Stimulated activated naive CD8-positive, alpha-beta T cell treated with anti-CD3 and anti-CD28 coated beads, Interleukin-15, Interleukin-2, amounts not matched to agents 100 ng/mL and 50 ng/mL, for 24 hours (primary cell): Measurements from ENCODE around the gene DNM1.

Source experiments
- H3K27ac Mint-ChIP-seq: one replicate; pipeline ENCODE4 v1.8.0; 2021; ENCODE audit warnings: mild to moderate bottlenecking, mixed read lengths
- H3K27me3 Mint-ChIP-seq: one replicate; pipeline ENCODE4 v1.8.0; 2021; ENCODE audit warnings: mixed read lengths
- H3K36me3 Mint-ChIP-seq: one replicate; pipeline ENCODE4 v1.8.0; 2021; ENCODE audit warnings: low read depth, mixed read lengths
- H3K4me1 Mint-ChIP-seq: one replicate; pipeline ENCODE4 v1.8.0; 2021; ENCODE audit warnings: low read depth, mixed read lengths
- H3K4me3 Mint-ChIP-seq: one replicate; pipeline ENCODE4 v1.8.0; 2021; ENCODE audit warnings: mild to moderate bottlenecking, mixed read lengths
- H3K9me3 Mint-ChIP-seq: one replicate; pipeline ENCODE4 v1.8.0; 2021; ENCODE audit warnings: mixed read lengths

Gene DNM1

DNA sequence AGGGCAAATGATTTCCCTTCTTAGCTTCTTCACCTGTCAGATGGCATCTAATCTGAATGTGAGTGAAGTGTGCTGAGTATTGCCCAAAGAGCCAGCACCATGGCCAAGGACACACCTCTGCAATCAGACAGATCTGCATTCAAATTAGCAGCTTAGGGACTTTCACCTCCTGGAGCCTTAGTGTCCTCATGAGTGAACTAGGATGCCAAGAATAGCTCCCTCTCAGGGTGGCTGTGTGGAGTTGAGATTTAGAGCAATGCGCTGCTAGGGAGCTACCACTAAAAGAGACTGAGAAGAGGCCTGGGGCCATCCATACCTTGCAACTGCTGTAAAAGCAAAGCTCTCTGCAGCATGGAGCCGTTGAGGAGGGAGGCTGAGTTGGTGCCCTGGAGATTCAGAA, 13.2 kb upstream of the DNM1 start:
- peak overlapping the region; percentile 96 for H3K4me3 Mint-ChIP-seq
- no peaks in the 10 kb centered on the region for H3K9me3 Mint-ChIP-seq
- peak overlapping the region; percentile 42 for H3K27ac Mint-ChIP-seq
- H3K27me3 Mint-ChIP-seq = no peaks in the 10 kb centered on the region
- peaks cover 39% of the 10 kb centered on the region for H3K4me1 Mint-ChIP-seq
- peaks cover 31% of the 10 kb centered on the region for H3K36me3 Mint-ChIP-seq

DNA sequence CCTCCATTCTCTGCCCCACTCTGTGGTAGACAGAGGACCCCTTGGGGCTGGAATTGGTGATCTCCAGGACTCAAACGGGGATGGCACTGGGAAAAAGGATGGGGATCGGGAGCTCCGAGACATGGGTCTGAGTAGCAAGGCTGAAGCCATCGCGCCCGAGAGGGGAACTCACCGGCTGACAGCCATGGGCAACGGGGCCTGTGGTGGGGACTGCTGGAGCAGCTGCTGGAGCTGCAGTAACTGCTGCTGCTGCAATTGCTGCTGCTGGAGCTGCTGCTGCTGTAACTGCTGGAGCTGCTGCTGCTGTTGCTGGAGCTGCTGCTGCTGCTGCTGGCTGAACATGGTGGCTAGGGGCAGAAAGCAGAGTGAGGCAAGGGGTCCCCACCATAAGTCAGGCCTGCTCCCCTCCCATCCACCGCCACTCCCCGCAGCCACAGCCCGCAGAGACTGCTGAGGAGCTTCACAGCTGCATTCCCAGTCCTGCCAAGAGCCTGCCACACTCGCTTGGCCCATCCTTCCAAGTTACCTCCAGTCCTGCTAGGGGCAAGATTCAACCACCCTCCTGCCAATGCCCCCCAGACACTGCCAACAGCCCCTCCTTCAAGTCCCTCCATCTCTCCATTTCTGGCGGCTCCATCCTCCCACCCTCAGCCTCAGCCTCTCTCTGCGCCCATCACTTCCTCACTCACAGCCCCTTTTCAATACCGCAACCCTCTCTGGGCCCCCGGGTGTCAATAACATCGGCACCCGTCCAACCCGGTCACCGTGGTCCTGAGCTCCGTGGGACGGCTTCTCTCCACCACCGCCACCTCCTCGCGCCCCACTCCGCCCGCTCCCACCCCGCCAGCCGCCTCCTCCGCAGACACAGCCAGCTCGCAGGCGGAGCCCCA, 12.4 kb upstream of the DNM1 start:
- Mint-ChIP-seq H3K27me3 (no peaks in the 10 kb centered on the region), H3K27ac (peak overlapping the region; percentile 95), H3K4me1 (peaks cover 39% of the 10 kb centered on the region), H3K9me3 (no peaks in the 10 kb centered on the region), H3K36me3 (peaks cover 28% of the 10 kb centered on the region), H3K4me3 (peak overlapping the region; percentile 96)

DNA sequence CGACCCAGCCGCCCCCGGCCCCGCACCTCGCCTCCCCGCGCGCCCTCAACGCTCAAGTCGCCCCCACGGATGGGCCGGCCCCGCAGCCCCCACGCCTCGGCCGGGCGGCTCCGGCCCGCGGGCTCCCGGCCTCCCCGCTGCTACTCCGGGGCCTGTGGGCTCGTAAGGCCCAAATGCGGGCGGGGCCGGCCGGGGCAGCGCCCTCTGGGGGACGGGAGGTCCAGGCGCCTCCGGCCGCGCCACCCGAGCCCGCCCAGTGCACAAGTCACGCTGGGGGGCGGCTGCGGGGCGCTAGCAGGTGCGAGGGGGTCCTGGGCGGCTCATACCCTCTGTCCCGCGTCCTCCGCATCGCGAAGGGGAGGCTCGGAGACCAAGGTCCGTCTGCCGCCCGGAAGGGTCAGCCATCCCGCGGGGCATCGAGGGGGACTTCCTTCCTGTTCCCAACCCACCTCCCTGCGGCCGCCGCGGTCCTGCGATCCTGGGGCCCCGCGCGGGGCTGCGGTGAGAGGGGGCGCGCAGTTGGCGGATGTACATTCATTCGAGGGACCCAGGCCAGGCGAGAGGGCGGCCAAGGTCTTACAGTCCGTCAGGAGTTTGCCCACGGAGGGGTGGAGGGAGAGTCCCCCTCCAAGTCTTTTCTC, 11.7 kb upstream of the DNM1 start, which contains the start of gene CIZ1:
TSS of gene CIZ1 (minus strand) at position 167 of the 641 bp plus-strand sequence. CDS start 715 bp downstream, outside the sequence.
- no peaks in the 10 kb centered on the region for H3K9me3 Mint-ChIP-seq
- H3K27me3 Mint-ChIP-seq = no peaks in the 10 kb centered on the region
- peaks cover 28% of the 10 kb centered on the region for H3K36me3 Mint-ChIP-seq

DNA sequence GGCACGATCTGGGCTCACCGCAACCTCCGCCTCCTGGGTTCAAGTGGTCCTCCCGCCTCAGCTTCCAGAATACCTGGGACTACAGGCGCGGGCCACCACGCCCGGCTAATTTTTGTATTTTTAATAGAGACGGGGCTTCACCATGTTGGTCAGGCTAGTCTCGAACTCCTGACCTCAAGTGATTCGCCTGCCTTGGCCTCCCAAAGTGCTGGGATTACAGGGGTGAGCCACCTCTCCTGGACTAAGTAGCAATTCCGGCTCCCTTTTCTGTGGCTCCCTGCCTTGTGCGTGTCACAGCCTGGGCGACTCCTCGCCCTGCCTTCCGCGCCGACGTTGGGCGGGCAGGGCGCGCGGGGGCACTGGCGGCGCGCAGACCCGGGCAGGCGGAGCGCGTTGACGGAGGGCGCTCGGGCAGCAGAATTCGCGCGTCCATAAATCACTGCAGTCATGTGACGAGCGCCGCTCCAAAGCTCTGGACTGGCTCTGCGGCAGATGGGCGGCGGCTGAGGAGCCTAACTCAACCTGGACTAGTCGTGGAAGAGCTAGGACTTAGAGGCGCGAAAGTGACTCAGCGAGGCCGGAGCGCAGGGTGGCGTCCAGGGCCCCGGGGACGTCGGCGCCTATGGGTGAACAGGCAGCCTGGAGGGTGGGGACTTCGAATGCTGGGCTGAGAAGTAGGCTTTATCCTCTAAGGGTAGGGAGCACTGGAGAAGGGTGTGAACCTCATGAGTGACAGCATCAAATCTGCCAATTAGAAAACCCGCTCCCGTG, 10.4 kb upstream of the DNM1 start:
- peaks cover 36% of the 10 kb centered on the region for H3K4me1 Mint-ChIP-seq
- H3K9me3 Mint-ChIP-seq = no peaks in the 10 kb centered on the region
- no peak overlapping the region for H3K4me3 Mint-ChIP-seq
- H3K36me3 Mint-ChIP-seq = peaks cover 22% of the 10 kb centered on the region
- no peaks in the 10 kb centered on the region for H3K27me3 Mint-ChIP-seq
- H3K27ac Mint-ChIP-seq = no peak overlapping the region

More for the DNA sequence above, 11.7 kb upstream of the DNM1 start, which contains the start of gene CIZ1:
- peaks cover 38% of the 10 kb centered on the region for H3K4me1 Mint-ChIP-seq
- peak within 1 kb of the TSS; percentile 95 for H3K27ac Mint-ChIP-seq
- peak within 1 kb of the TSS; percentile 96 for H3K4me3 Mint-ChIP-seq

DNA sequence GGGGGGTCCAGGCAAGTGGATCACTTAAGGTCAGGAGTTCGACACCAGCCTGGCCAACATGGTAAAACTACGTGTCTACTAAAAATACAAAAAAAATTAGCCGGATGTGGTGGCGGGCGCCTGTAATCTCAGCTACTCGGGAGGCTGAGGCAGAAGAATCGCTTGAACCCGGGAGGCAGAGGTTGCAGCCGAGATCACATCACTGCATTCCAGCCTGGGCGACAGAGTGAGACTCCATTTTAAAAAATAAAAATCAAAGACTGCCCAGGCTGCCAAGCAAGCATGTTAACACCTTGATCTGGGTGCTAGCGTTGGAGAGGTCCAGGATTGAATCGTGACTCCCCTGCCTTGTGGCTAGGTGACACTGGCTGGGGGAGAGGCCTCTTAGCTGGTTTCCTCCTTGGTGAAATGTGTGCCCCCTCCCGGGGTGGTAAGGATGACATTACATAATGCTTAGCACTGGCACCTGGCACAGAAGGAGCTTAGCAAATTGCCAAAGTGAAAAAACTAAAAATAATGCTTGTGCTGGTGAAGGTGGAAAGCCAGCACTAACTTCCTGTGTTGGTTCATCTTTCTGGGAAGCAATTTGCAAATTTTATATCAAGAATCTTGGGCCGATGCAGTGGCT, 9.6 kb upstream of the DNM1 start:
- Mint-ChIP-seq H3K9me3 (no peaks in the 10 kb centered on the region), H3K4me3 (no peak overlapping the region), H3K27me3 (no peaks in the 10 kb centered on the region), H3K27ac (no peak overlapping the region), H3K4me1 (peaks cover 28% of the 10 kb centered on the region), H3K36me3 (peaks cover 14% of the 10 kb centered on the region)

DNA sequence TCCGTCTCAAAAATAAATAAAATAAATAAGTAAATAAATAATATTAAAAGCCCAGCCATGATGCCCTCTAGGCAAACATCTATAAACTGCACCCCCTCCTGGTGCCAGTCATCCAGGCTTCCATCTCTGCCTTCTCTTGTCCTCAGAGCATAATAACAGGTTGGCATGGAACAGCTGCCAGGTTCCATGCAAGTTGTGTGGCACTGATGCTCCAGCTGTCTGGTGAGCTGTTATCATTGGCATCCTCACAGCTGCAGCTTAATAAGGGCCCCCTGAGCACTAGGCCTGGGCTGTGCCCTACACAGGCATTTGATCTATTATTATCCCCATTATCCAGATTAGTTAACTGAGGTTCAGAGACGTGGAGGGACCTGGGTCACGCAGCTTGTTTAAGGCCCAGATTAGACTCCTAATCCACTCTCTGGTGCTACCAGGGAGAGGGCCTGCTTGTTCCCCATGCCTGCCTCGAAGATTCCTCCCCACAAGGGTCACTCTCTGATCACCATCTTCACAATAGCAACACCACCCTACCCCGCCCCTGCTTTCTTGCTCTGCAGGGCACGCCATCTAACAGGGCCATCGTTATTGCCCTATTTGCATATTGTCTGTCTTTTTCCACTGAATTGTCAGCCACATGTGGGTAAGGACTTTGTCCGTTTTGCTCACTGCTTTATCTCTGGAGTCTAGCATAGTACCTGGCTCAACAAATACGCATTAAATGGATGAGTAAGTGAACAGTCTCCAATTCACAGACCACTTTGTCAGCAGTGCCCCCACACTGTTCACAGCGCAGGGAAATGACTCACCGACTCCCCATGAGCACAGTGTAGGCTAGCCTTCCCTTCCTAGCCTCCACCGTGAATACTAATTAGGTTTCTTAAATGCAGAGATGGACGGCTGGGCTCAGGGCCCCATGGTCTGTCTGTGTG, 1.5 kb upstream of the DNM1 start:
- no peak overlapping the region for H3K4me3 Mint-ChIP-seq
- peaks cover 14% of the 10 kb centered on the region for H3K27me3 Mint-ChIP-seq
- peak overlapping the region; percentile 86 for H3K27ac Mint-ChIP-seq
- peaks cover 27% of the 10 kb centered on the region for H3K4me1 Mint-ChIP-seq
- no peaks in the 10 kb centered on the region for H3K9me3 Mint-ChIP-seq
- no peaks in the 10 kb centered on the region for H3K36me3 Mint-ChIP-seq

DNA sequence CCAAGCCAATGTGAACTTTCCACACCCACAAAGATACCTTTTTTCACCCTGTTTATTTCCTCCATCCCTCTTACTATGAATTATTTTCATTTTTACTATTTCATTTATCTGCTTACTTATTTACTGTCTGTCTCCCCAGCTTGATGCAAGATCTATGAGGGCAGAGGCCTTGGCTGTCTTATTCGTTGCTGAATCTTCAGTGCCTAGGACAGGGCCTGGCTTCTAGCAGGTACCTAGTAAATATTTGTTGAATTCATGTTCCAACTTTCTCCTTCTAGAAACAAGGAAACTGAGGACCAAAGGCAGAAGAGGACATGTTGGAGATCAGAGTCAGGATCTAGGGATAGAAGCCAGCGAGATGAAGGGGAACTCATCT, 543 bp upstream of the DNM1 start:
- Mint-ChIP-seq H3K9me3 (no peaks in the 10 kb centered on the region), H3K4me1 (peaks cover 27% of the 10 kb centered on the region), H3K27ac (peak overlapping the region; percentile 86), H3K27me3 (peaks cover 17% of the 10 kb centered on the region), H3K4me3 (peak overlapping the region; percentile 68), H3K36me3 (no peaks in the 10 kb centered on the region)

DNA sequence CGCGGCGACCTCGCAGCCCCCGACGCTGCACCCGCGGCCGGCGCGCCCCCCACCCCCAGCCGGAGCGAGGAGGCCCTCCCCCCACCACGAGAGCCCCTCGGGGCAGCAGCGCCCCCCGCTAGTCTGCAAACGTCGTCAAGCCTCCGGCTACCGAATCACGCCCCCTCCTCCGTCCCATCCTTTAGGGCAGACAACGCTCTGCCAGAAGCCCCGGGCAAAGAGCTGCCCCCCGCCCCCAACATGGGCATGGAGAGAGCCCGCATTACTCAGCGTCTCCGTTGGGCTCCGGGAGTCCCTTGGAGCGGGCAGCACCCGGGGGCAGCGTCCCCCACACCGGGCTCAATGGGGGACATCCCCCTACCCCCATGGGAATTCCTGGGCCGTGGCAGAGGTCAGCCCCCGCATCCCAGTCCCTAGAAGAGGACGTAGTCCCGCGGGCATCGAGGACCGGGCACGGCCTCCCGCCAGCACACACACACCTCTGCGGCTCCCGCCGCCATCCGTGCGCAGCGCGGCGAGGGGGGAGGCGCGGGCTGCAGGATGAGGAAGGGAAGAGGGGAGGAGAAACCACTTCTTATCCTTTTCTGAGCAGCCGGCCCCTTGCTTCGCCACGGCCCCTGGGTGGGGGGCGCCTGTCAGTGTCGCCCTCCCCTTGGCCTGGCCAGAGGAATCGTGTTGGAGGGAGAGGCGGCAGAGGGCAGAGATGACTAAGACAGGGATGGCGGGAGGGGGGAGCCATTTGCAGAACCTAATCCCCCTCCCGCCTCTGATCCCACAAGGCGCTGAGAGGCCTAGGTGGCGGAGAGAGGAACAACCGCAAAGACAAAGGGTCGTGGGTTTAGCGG, 750 bp downstream of the DNM1 start:
- Mint-ChIP-seq H3K27me3 (peaks cover 17% of the 10 kb centered on the region), H3K36me3 (no peaks in the 10 kb centered on the region), H3K4me3 (peak overlapping the region; percentile 53), H3K4me1 (peaks cover 24% of the 10 kb centered on the region), H3K27ac (no peak overlapping the region), H3K9me3 (no peaks in the 10 kb centered on the region)

DNA sequence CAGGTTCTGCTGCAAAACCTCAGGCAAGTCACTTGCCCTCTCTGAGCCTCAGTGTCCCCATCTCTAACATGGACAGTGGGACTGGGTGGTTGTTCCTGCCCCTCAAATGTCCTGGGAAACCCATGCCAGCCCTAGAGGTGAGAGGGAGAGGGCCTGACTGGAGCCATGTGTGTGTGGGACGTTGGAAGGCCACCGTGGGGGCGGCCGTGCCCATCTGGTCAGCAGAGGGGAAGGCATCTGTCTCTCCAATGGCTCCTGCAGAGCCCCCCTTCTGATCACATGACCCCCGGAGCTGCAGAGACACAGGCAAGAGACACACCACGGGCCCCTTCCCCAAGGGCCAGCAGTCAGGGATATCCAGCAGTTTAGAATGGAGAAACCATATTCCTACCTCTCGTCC, 1.7 kb downstream of the DNM1 start:
- peak overlapping the region; percentile 7 for H3K4me3 Mint-ChIP-seq
- no peaks in the 10 kb centered on the region for H3K9me3 Mint-ChIP-seq
- no peak overlapping the region for H3K27ac Mint-ChIP-seq
- peaks cover 17% of the 10 kb centered on the region for H3K27me3 Mint-ChIP-seq
- peaks cover 24% of the 10 kb centered on the region for H3K4me1 Mint-ChIP-seq
- H3K36me3 Mint-ChIP-seq = no peaks in the 10 kb centered on the region

DNA sequence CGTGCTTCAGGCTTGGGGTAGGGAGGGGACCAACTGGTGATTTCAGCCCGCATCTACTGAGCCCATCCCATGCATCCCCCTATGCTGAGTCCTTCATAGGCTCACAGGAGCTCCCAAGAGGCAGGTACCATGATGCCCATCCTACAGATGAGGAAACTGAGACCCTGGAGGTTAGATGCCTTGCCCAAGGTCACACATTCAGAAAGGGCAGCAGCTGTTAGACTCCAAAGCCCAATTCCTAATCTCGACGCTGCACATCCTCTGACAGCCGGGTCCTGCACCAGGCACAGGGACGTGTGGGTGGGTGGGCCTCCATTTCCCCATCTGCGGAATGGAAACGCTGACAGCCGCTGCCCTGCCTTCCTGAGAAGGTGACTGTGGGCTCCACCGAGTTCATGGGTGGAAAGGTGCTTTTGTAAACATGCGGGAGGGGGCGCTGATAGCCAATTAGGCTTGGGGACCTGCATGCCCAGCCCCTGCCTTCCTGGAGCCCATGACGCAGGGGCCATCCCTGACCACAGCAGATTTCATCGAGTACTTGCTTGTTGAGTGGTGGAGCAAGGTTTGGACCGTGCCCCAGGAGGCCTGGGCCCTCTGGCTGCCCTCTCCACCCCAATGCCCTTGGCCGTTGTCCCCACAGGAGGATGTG, 2.2 kb downstream of the DNM1 start:
- no peaks in the 10 kb centered on the region for H3K36me3 Mint-ChIP-seq
- H3K27me3 Mint-ChIP-seq = peaks cover 17% of the 10 kb centered on the region
- no peak overlapping the region for H3K4me3 Mint-ChIP-seq
- no peak overlapping the region for H3K27ac Mint-ChIP-seq
- H3K9me3 Mint-ChIP-seq = no peaks in the 10 kb centered on the region
- peaks cover 24% of the 10 kb centered on the region for H3K4me1 Mint-ChIP-seq

DNA sequence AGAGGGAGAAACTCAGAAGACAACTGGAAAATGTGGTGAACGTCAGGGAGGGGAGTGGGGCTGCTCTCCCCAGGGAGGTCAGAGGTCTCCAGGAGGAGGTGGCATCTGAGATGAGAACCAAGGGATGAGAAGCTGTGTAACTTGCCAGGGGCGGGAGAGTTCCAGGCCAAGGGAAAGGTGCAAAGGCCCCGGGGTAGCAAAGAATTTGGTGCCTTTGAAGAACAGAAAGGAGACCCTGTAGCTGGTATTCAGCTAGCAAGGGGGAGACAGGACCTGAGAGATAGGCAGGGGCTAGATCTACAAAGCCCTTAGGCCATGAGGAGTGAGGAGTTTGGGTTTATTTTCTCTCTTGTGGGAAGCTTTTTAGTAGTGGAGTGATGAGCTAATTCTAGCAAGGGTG, 3.3 kb downstream of the DNM1 start:
- H3K27me3 Mint-ChIP-seq = peaks cover 17% of the 10 kb centered on the region
- H3K27ac Mint-ChIP-seq = no peak overlapping the region
- H3K4me1 Mint-ChIP-seq = peaks cover 23% of the 10 kb centered on the region
- no peaks in the 10 kb centered on the region for H3K9me3 Mint-ChIP-seq
- H3K36me3 Mint-ChIP-seq = no peaks in the 10 kb centered on the region
- no peak overlapping the region for H3K4me3 Mint-ChIP-seq

DNA sequence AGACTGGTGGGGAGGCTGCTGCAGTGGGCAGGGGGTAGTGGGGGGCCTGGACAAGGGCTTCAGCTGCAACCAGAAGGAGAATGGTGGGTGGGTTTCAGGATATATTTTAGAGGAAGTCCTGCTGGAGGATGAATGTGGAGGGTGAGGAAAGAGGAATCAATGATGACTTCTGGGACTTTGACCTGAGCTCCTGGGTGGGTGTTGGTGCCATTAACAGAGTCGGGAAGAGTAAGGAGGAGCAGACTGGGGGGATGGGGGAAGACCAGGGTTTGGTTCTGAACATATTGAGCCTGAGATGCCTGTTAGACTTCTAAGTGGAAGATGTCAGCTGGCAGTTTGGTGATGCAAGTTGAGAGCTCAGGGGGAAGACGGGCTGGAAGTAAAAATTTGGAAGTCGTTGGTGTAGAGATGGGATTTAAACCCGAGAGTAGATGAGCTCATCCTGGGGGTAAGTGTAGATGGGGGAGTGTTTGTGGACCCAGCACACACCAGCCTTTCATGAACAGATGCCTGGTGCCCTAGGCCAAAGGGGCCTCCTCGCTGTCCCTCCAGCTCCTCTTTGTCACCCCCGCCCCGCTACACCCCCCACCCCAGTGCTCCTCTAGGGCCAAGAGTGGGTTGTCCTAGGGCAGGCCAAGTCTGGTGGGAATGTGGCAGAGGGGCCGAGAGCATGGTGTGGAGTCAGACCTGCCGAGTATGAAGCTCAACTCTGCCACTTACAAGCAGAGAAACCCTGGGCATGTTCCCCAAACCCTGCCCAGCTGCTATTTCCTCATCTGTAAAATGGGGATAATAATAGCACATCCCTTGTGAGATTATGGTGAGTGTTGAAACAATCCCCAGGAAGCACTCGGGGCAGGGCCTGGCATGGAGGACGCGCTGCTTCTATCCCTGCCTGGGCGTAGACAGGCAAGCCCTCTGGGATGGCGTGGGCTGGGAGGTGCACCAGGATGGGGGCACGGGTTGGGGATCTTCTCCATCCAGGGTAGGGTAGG, 4.0 kb downstream of the DNM1 start:
- H3K27me3 Mint-ChIP-seq = peaks cover 21% of the 10 kb centered on the region
- H3K4me1 Mint-ChIP-seq = peaks cover 15% of the 10 kb centered on the region
- no peaks in the 10 kb centered on the region for H3K36me3 Mint-ChIP-seq
- no peaks in the 10 kb centered on the region for H3K9me3 Mint-ChIP-seq
- H3K27ac Mint-ChIP-seq = no peak overlapping the region
- no peak overlapping the region for H3K4me3 Mint-ChIP-seq
